ENCODE results near the gene FBXO2. TPM values are rescaled to one million over a fixed set of nuclear protein-coding genes. Genes with fewer than 3 reads are reported as not detected.

FBXO2 gene
- total RNA-seq, 1 donor from 2014 or later = 3.1 TPM

DNA sequence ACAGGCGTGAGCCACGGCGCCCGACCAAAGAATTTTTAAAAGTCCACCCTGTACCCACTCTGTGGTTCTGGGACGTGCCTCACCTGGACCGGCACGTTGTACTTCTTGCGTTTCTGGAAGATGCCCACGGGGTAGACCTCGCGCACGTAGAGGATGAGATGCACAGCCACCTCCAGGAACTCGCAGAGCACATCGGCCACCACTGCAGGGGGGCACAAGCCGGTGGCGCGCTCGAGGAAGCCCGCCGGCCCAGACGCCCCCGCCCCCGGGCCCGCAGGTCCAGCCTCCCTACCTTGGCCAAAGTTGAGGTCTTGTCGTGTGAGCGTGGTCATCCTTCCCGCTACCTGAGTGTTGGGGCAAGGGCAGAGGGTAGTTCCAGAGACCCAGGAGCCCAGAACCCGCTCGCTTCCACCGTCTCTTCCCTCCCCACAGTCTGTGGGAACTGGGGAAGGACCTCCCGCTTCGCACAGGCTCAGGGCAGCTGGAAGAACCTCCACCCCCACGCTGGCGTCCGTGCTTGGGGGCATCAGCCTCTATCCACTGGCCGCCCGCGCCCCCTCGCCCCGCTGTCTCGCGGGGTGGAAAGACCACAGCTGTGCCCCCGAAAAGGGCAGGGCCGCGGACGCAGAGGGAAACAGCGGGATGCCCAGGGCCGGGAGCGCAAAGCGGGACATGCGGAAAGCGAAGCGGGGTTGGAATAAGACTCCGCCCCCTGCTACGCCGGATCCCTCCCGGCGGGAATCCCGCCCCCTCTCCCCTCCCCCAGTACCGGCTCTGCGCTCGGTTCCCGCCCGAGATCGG is 26.2 kb upstream of the FBXO2 start:
- H3K4me1 Mint-ChIP-seq = peaks cover 19% of the 10 kb centered on the region
- peaks cover 2% of the 10 kb centered on the region for H3K36me3 Mint-ChIP-seq
- peak overlapping the region; percentile 39 for H3K27ac Mint-ChIP-seq
- no peaks in the 10 kb centered on the region for H3K27me3 Mint-ChIP-seq (ENCODE audit: low read depth)
- H3K4me3 Mint-ChIP-seq = peak overlapping the region; percentile 81
- no peaks in the 10 kb centered on the region for H3K9me3 Mint-ChIP-seq
- no peak for TF ChIP-seq CTCF (IDR thresholded peaks at IDR 0.05; ENCODE audit: unreplicated experiment)
- no peak for DNase-seq (ENCODE audit: low spot score in 2 of 2, unreplicated experiment in 2 of 2)

- no peaks in the 10 kb centered on the region for H3K27me3 Mint-ChIP-seq (ENCODE audit: low read depth)
- no peak for TF ChIP-seq CTCF (IDR thresholded peaks at IDR 0.05; ENCODE audit: unreplicated experiment)
- H3K4me3 Mint-ChIP-seq = no peak overlapping the region
- H3K4me1 Mint-ChIP-seq = peaks cover 11% of the 10 kb centered on the region
- peaks cover 3% of the 10 kb centered on the region for H3K36me3 Mint-ChIP-seq
- no peak overlapping the region for H3K27ac Mint-ChIP-seq
- no peak for DNase-seq (ENCODE audit: low spot score in 2 of 2, unreplicated experiment in 2 of 2)
- H3K9me3 Mint-ChIP-seq = no peaks in the 10 kb centered on the region
Measured at GRCh38 chr1:11678442-11678841, 24.2 kb upstream of the FBXO2 start.

GRCh38 chr1:11676386-11677103 is 22.3 kb upstream of the FBXO2 start:
- no peak overlapping the region for H3K4me3 Mint-ChIP-seq
- peaks cover 3% of the 10 kb centered on the region for H3K4me1 Mint-ChIP-seq
- DNase-seq (ENCODE audit: low spot score in 2 of 2, unreplicated experiment in 2 of 2) = no peak
- no peak overlapping the region for H3K27ac Mint-ChIP-seq
- no peaks in the 10 kb centered on the region for H3K27me3 Mint-ChIP-seq (ENCODE audit: low read depth)
- peaks cover 4% of the 10 kb centered on the region for H3K36me3 Mint-ChIP-seq
- no peaks in the 10 kb centered on the region for H3K9me3 Mint-ChIP-seq
- no peak for TF ChIP-seq CTCF (IDR thresholded peaks at IDR 0.05; ENCODE audit: unreplicated experiment)

GRCh38 chr1:11675325-11675724 is 21.1 kb upstream of the FBXO2 start:
- Mint-ChIP-seq H3K27me3 (ENCODE audit: low read depth) (no peaks in the 10 kb centered on the region), H3K9me3 (no peaks in the 10 kb centered on the region), H3K4me1 (peaks cover 3% of the 10 kb centered on the region), H3K36me3 (peaks cover 4% of the 10 kb centered on the region), H3K4me3 (no peak overlapping the region), H3K27ac (no peak overlapping the region)
- no peak for TF ChIP-seq CTCF (IDR thresholded peaks at IDR 0.05; ENCODE audit: unreplicated experiment)
- no peak for DNase-seq (ENCODE audit: low spot score in 2 of 2, unreplicated experiment in 2 of 2)

DNA sequence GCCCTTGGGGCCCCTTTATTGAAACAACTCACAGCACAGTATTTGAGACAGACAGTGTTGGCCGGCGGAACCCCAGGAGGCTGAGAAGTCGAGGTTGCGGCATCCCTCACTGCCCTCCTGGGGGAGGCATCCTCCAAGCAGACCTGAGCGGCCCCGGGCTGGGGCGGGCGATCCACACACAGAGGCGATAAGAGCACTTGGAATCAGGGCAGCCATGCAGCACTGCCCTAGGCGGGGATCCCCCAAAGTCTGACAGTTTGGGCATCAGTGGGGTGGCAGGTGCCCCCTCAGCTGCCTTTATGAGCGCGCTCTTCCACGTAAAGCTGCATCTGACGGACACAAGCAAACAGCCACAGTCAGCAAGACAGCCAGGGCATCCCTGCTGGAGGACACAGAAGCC is 20.3 kb upstream of the FBXO2 start:
- Mint-ChIP-seq H3K4me1 (no peaks in the 10 kb centered on the region), H3K27me3 (ENCODE audit: low read depth) (no peaks in the 10 kb centered on the region), H3K4me3 (no peak overlapping the region), H3K9me3 (no peaks in the 10 kb centered on the region), H3K36me3 (peaks cover 4% of the 10 kb centered on the region), H3K27ac (no peak overlapping the region)
- no peak for TF ChIP-seq CTCF (IDR thresholded peaks at IDR 0.05; ENCODE audit: unreplicated experiment)
- DNase-seq (ENCODE audit: low spot score in 2 of 2, unreplicated experiment in 2 of 2) = no peak

Data from mesothelial cell of epicardium (in vitro differentiated cells).